ENCODE results near the gene PRPSAP1. TPM values are rescaled to one million over a fixed set of nuclear protein-coding genes. Genes with fewer than 3 reads are reported as not detected.
A peak's percentile ranks its signal among the peaks of the same experiment; 100 is the strongest.

PRPSAP1 gene
- total RNA-seq, 1 experiment from 2014 or later, result 38.4 TPM

DNA sequence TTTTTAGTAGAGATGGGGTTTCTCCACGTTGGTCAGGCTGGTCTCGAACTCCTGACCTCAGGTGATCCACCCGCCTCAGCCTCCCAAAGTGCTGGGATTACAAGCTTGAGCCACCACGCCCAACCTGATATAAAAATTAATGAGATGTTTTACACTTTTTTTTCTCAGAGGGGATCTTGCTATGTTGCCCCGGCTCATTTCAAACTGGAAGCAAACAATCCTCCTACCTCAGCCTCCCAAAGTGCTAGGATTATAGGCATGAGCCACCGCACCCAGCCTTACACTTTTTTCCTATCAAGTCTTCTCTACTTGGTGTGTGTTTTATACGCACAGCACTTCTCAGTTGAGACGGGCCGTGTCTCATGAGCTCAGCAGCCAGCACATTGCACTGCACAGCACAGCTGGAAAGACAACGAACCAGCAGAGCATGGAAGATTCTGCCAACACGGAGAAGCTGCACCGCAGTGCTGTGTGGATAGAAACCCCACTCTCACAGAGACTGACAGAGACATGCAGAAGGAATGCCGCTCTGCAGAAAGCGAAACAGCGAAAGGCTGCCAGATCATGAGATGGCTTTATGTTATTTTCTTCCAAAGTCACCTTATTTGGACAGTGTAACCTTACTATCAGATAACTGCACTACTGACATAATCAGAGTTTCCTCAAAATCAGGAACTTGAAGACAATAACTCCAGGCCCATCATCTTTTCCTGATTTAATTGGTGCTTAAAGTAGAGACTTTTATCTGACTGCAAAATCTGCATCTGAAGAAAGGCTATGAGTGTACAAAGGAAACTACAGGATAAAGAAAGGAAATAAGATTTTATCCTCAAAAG lies 39.1 kb downstream of the PRPSAP1 start:
- Histone ChIP-seq H3K56ac (ENCODE audit: insufficient read length, low read depth, low read length) (no peak overlapping the region), H4K20me1 (ENCODE audit: control insufficient read depth, insufficient read depth, insufficient read length) (no peaks in the 10 kb centered on the region), H4K5ac (ENCODE audit: insufficient read length, low read depth, low read length) (no peak overlapping the region), H2BK120ac (ENCODE audit: low read depth, low read length, poor library complexity, severe bottlenecking) (no peak overlapping the region), H2BK20ac (ENCODE audit: low read depth, low read length, poor library complexity, severe bottlenecking) (no peak overlapping the region), H3K9me3 (ENCODE audit: control insufficient read depth, low read depth, low read length) (no peaks in the 10 kb centered on the region), H3K9ac (ENCODE audit: extremely low read depth, insufficient read length, low read length) (no peak overlapping the region), H2BK12ac (ENCODE audit: insufficient read length, low read depth, low read length) (no peak overlapping the region), H3K79me2 (ENCODE audit: insufficient read depth, low read length) (no peaks in the 10 kb centered on the region), H3K23me2 (ENCODE audit: insufficient read length, low read depth, low read length, poor library complexity, severe bottlenecking) (no peaks in the 10 kb centered on the region), H3K18ac (ENCODE audit: insufficient read length, low read depth, low read length) (no peak overlapping the region), H3K4me1 (ENCODE audit: insufficient read depth, low read length) (no peaks in the 10 kb centered on the region), H3K27me3 (ENCODE audit: insufficient read depth, low read length) (no peaks in the 10 kb centered on the region), H3K4me2 (ENCODE audit: insufficient read depth, insufficient read length, low read length) (no peak overlapping the region), H2BK15ac (ENCODE audit: low read depth, low read length) (no peak overlapping the region), H4K91ac (ENCODE audit: insufficient read length, low read depth, low read length) (no peak overlapping the region), H3T11ph (ENCODE audit: low read length) (no peak overlapping the region), H3K27ac (ENCODE audit: insufficient read length, low read depth, low read length) (no peak overlapping the region), H3K4ac (ENCODE audit: low read depth, low read length) (no peak overlapping the region), H3K14ac (ENCODE audit: insufficient read depth, low read length) (no peak overlapping the region), H4K8ac (replicated peaks; ENCODE audit: insufficient read length, low read depth, low read length) (no peak overlapping the region), H2BK5ac (ENCODE audit: insufficient read length, low read length) (no peak overlapping the region), H3K79me1 (ENCODE audit: insufficient read depth, low read depth, low read length, poor library complexity, severe bottlenecking) (no peaks in the 10 kb centered on the region), H2AFZ (ENCODE audit: low read length) (no peak overlapping the region), H2AK5ac (ENCODE audit: insufficient read length, low read length) (no peak overlapping the region), H3K23ac (ENCODE audit: insufficient read length, low read depth, low read length) (no peak overlapping the region)
- no peaks in the 10 kb centered on the region for H3K9me3 Mint-ChIP-seq
- H3K27me3 Mint-ChIP-seq (ENCODE audit: low read depth), result no peaks in the 10 kb centered on the region
- H3K36me3 Mint-ChIP-seq (ENCODE audit: insufficient read depth in 1 of 3, low read depth in 3 of 3), result peaks cover 1 to 40% (median 19%) of the 10 kb centered on the region in 3 experiments; a peak in 6 of 7 replicates
- 0 out of 4 replicates have a peak, but pooled peaks cover 0 to 4% of the 10 kb centered on the region in 2 experiments for H3K4me1 Mint-ChIP-seq
- H3K27ac Mint-ChIP-seq, result peak overlapping the region in 1 of 3 experiments; percentile 64; a peak in 2 of 7 replicates
- TF ChIP-seq, protein P1, sequence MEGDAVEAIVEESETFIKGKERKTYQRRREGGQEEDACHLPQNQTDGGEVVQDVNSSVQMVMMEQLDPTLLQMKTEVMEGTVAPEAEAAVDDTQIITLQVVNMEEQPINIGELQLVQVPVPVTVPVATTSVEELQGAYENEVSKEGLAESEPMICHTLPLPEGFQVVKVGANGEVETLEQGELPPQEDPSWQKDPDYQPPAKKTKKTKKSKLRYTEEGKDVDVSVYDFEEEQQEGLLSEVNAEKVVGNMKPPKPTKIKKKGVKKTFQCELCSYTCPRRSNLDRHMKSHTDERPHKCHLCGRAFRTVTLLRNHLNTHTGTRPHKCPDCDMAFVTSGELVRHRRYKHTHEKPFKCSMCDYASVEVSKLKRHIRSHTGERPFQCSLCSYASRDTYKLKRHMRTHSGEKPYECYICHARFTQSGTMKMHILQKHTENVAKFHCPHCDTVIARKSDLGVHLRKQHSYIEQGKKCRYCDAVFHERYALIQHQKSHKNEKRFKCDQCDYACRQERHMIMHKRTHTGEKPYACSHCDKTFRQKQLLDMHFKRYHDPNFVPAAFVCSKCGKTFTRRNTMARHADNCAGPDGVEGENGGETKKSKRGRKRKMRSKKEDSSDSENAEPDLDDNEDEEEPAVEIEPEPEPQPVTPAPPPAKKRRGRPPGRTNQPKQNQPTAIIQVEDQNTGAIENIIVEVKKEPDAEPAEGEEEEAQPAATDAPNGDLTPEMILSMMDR (conservative IDR thresholded peaks at IDR 0.05), result no peak
- no peak overlapping the region for H3K4me3 Mint-ChIP-seq
- DNase-seq, result no peak
- no CpG with 5 or more reads among the region's 15 CpGs for WGBS (ENCODE audit: extremely low coverage, insufficient read length, low lambda C conversion rate)

Data from H9 (cell line).